ENCODE results near the gene NUP160. TPM values are rescaled to one million over a fixed set of nuclear protein-coding genes. Genes with fewer than 3 reads are reported as not detected.

NUP160 gene
- total and polyA plus RNA-seq, 2 of the 8 experiments (the other 6 are each of a cell fraction or from before 2014, with no cell fraction given): 44.6 to 100 TPM

GRCh38 chr11:47783087-47783610 lies 65.0 kb downstream of the NUP160 start (continued):
- no peak for TF ChIP-seq HDAC2 (IDR thresholded peaks at IDR 0.05; ENCODE audit: borderline replicate concordance in 1 of 2, low read depth in 2 of 2, low read length in 2 of 2)
- no peak for TF ChIP-seq USF2 (IDR thresholded peaks at IDR 0.05; ENCODE audit: low read length)
- TF ChIP-seq POLR2AphosphoS5 (IDR thresholded peaks at IDR 0.05; ENCODE audit: low read depth, low read length): no peak
- no peak for TF ChIP-seq GTF2F1 (IDR thresholded peaks at IDR 0.05; ENCODE audit: borderline replicate concordance, low read depth, low read length)
- TF ChIP-seq CHD7 (IDR thresholded peaks at IDR 0.05; ENCODE audit: insufficient replicate concordance, low read length): no peak
- TF ChIP-seq ASH2L (IDR thresholded peaks at IDR 0.05; ENCODE audit: low read length): no peak
- no peak for TF ChIP-seq CEBPB (IDR thresholded peaks at IDR 0.05; ENCODE audit: low read depth, low read length)
- no peak for TF ChIP-seq CHD1 (IDR thresholded peaks at IDR 0.05; ENCODE audit: low read depth, low read length)
- no peak for TF ChIP-seq CTBP2 (IDR thresholded peaks at IDR 0.05; ENCODE audit: borderline replicate concordance, insufficient read depth, insufficient read length, low read length)
- TF ChIP-seq EZH2 (IDR thresholded peaks at IDR 0.05; ENCODE audit: low read depth, low read length, severe bottlenecking): no peak
